GM23248 (cell line): ENCODE results near the gene SNAPC4.

Experiments
- EZH2 ChIP-seq: fragments of 200-600 bp; sonication (generic); IDR thresholded peaks from 2 replicates; pipeline ENCODE4 v1.6.1; 2018; ENCODE audit warnings: antibody characterized with exemption, mild to moderate bottlenecking; ENCODE audit not compliant: insufficient read depth, poor library complexity, severe bottlenecking
- EZH2phosphoT487 ChIP-seq: fragments of 200-600 bp; sonication (generic); IDR thresholded peaks from 2 replicates; pipeline ENCODE4 v1.6.1; 2018; ENCODE audit warnings: antibody characterized with exemption, moderate library complexity, mild to moderate bottlenecking, low read depth; ENCODE audit not compliant: insufficient read depth

DNA sequence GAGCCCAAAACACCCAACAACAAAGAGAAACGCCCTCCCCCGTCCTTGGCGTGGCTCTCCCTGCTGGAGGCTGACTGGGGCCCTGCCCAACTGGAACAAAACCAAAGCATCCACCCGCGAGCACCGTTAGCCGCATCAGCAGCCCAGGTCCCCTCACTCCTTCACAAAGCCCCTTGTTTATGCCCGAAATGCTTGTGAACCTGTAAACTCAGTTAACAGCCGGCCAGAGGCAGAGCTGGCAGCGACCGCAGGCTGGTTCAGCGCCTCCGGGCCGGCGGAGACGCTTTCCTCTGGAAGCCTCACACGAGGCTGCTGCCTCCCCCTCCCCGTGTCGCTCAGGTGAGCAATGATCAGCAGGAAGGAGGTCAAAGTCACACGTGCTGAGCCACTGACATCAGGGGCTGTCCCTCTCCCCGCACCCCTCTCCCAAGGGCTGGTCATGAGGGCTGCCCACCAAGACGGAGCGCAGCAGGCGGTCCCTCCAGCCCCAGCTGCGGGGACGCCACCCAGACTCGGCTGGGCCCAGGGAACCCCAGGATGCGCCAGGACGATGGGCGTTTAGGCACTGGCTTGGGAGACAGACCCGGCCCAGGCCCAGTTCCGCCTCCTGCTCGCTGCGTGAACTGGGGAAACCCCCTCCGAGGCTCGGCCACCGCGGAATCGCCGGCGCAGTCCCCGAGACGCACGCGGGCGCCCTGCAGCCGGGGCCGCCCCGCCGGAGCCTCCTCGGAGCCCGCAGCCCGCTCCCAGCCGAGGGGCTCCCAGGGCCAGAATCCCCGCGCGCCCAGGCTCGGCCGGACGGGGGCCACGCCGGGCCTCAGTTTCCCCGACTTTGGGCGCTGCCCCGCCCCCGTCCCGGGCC is 563 bp downstream of the SNAPC4 start:
- TF ChIP-seq EZH2phosphoT487 (no peak), EZH2 (no peak)
